ENCODE results near the gene SORBS1. TPM values are rescaled to one million over a fixed set of nuclear protein-coding genes. Genes with fewer than 3 reads are reported as not detected.

The SORBS1 gene
- total RNA-seq, 1 donor from 2014 or later: 416 TPM

DNA sequence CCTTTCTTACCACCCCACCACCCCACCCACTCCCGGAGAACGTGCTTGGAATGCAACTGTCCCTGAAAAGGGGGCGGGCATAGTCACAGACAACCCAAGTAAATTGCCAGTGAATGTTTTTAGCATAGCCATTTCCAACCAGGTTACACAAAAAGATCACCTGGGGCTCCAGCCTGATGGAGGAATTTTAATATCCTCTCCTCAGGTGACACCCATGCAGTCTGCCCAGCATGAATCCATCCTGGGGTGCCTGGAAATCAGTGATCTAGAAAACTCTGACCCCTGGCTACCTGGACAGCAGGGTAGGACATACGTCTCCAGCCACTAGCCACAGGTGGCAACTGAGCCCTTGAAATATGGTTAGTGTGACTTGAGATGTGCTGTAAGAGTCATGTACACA is 61.1 kb downstream of the SORBS1 start:
- H3K4me3 ChIP-seq: peak overlapping the region; percentile 20 to 30
- TF ChIP-seq, protein P1, sequence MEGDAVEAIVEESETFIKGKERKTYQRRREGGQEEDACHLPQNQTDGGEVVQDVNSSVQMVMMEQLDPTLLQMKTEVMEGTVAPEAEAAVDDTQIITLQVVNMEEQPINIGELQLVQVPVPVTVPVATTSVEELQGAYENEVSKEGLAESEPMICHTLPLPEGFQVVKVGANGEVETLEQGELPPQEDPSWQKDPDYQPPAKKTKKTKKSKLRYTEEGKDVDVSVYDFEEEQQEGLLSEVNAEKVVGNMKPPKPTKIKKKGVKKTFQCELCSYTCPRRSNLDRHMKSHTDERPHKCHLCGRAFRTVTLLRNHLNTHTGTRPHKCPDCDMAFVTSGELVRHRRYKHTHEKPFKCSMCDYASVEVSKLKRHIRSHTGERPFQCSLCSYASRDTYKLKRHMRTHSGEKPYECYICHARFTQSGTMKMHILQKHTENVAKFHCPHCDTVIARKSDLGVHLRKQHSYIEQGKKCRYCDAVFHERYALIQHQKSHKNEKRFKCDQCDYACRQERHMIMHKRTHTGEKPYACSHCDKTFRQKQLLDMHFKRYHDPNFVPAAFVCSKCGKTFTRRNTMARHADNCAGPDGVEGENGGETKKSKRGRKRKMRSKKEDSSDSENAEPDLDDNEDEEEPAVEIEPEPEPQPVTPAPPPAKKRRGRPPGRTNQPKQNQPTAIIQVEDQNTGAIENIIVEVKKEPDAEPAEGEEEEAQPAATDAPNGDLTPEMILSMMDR (IDR thresholded peaks at IDR 0.05): no peak
- peaks cover 3 to 17% of the 10 kb centered on the region in 2 donors for H3K36me3 ChIP-seq
- H3K27ac ChIP-seq: peak overlapping the region; percentile 88 to 92
- H3K9me3 ChIP-seq: no peaks in the 10 kb centered on the region
- H3K27me3 ChIP-seq: no peaks in the 10 kb centered on the region
- intact Hi-C loops (cut with DNase I): no loop called here
- peak in 1 of 2 donors; percentile 56 for DNase-seq (ENCODE audit: low spot score in 2 of 2)
- H3K4me1 ChIP-seq: peaks cover 22 to 78% of the 10 kb centered on the region in 2 donors

DNA sequence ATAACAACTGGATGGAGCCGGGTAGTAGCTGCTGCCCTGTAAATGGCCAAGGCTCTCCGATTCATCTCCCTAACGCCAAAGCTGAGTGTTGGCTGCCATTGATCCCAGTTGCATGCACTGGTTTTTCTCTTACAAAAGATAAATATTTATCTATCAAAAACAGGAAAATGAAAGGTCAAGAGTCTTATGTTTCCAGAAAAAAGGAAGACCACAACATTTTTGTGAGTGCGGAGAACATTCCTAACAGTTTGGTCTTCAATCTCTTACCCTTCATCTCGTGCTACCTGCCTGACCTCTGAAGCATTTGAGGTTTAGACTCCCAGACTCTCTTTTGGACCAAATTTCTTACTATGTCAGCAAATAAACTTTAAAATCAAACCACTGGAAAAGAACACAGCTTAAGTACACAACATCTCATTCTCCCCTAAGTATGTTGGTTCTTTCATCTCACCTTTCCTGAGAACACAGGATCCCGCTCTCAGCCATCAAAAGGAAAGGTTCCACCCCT is 61.6 kb downstream of the SORBS1 start:
- intact Hi-C loops (cut with DNase I): loop anchor here (10.0 kb wide), 1 partner anchor 55 kb away; no protein-coding TSS in a partner anchor
- no peaks in the 10 kb centered on the region for H3K9me3 ChIP-seq
- H3K4me3 ChIP-seq: peak overlapping the region; percentile 20 to 30
- H3K36me3 ChIP-seq: peaks cover 3 to 17% of the 10 kb centered on the region in 2 donors
- peak overlapping the region; percentile 88 to 92 for H3K27ac ChIP-seq
- TF ChIP-seq, protein P1 (IDR thresholded peaks at IDR 0.05): no peak
- DNase-seq (ENCODE audit: low spot score in 2 of 2): no peak
- no peaks in the 10 kb centered on the region for H3K27me3 ChIP-seq
- H3K4me1 ChIP-seq: peaks cover 17 to 77% of the 10 kb centered on the region in 2 donors

DNA sequence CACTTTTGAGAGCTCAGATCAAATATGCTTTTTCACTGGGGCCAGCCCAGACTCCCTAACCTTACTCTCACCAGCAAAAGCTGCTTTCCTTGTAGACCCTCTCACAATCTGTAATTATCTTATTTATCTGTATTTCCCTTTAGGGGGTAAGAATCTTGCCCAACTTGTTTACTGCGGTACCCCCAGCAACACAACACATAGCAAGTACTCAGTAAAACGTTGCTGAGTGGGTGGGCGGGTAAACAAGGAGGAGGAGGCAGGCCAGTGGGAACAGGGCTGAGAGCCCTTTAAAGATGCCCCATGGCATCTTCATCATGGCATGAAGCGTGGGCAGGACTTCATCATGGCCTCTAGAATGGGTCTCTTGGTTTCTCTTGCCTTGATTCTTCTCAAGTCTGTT is 64.2 kb downstream of the SORBS1 start:
- no peaks in the 10 kb centered on the region for H3K27me3 ChIP-seq
- TF ChIP-seq, protein P1 (IDR thresholded peaks at IDR 0.05): no peak
- peak overlapping the region in 1 of 2 donors; percentile 4 for H3K4me3 ChIP-seq
- H3K4me1 ChIP-seq: peaks cover 6 to 67% of the 10 kb centered on the region in 2 donors
- DNase-seq (ENCODE audit: low spot score in 2 of 2): peak in 1 of 2 donors; percentile 57
- peak overlapping the region; percentile 88 to 92 for H3K27ac ChIP-seq
- H3K9me3 ChIP-seq: no peaks in the 10 kb centered on the region
- H3K36me3 ChIP-seq: peaks cover 4 to 23% of the 10 kb centered on the region in 2 donors
- intact Hi-C loops (cut with DNase I): loop anchor here (10.0 kb wide), 1 partner anchor 58 kb away; no protein-coding TSS in a partner anchor

DNA sequence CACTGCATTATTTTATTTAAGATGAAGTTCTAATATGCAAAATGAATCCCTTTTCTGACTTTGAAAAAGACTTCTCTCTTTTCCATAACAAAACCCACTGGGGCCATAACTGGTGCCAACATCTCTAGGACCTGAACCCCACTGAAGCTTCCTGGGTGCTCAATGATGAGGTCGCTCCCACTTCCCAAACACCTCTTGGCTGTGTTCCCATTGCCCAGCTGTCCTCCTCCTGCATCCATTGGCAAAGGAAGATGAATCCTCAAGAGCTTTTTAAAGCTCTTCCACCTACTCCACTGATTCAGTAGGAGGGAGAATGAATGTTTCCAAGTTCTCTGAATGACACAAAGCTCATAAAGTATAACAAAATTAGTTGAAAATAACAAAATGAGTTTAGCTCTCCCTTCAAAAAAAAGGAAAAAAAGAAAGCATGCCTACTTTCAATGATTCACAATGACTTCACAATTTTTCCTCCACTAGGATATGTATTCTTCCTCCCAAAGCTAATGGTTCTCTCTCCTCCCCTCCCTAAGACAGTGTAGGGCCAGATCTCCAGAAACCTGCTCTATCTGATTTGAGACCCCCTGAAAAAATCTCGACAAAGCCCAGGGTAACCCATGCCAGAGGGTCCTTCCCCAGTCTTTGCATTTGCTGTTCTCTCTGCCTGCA is 64.8 kb downstream of the SORBS1 start:
- H3K36me3 ChIP-seq: peaks cover 4 to 23% of the 10 kb centered on the region in 2 donors
- H3K4me3 ChIP-seq: no peak overlapping the region
- no peaks in the 10 kb centered on the region for H3K27me3 ChIP-seq
- H3K27ac ChIP-seq: peak overlapping the region; percentile 88 to 92
- H3K4me1 ChIP-seq: peaks cover 6 to 65% of the 10 kb centered on the region in 2 donors
- peak in 1 of 2 donors; percentile 64 for DNase-seq (ENCODE audit: low spot score in 2 of 2)
- intact Hi-C loops (cut with DNase I): loop anchor here (10.0 kb wide), 1 partner anchor 58 kb away; no protein-coding TSS in a partner anchor
- TF ChIP-seq, protein P1 (IDR thresholded peaks at IDR 0.05): no peak
- H3K9me3 ChIP-seq: no peaks in the 10 kb centered on the region

DNA sequence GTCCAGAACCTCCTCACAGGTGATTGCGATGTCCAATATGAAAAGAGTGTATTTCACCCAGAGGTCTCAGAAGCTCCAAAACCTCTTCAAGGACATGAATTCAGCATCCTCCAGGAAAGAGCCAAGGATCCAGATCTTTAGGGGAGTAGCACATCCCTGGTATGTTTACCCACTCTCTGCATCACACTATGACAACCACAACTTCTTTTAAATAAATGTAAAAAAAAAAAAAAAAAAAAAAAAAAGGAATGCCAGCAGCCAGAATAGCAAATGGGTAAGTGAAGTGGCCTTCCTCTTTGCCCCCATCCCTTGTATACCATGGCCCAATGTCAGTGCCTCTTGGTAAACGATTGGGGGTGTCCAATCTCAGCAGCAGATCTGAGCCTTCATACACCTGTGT is 67.3 kb downstream of the SORBS1 start:
- H3K27ac ChIP-seq: peak overlapping the region; percentile 88 to 92
- intact Hi-C loops (cut with DNase I): loop anchor here (10.0 kb wide), 1 partner anchor 61 kb away; no protein-coding TSS in a partner anchor

More for the DNA sequence above, 67.3 kb downstream of the SORBS1 start:
- no peaks in the 10 kb centered on the region for H3K9me3 ChIP-seq
- peaks cover 2 to 68% of the 10 kb centered on the region in 2 donors for H3K4me1 ChIP-seq
- H3K4me3 ChIP-seq: peak overlapping the region in 1 of 2 donors; percentile 11
- TF ChIP-seq, protein P1 (IDR thresholded peaks at IDR 0.05): no peak
- peaks cover 20 to 42% of the 10 kb centered on the region in 2 donors for H3K36me3 ChIP-seq
- H3K27me3 ChIP-seq: no peaks in the 10 kb centered on the region
- no peak for DNase-seq (ENCODE audit: low spot score in 2 of 2)

Measured in ascending aorta (tissue), 2 donors.